Astrocyte (in vitro differentiated cells and primary cell): ENCODE measurements around the gene GALNT2. TPM values are rescaled to one million over a fixed set of nuclear protein-coding genes. Genes with fewer than 3 reads are reported as not detected.

Source experiments
- DNase-seq: peaks from one replicate; pipeline ENCODE4 v3.0.0-alpha.2; 2010; ENCODE audit warnings: low read depth
- FAIRE-seq: peaks from 2 replicates; lab custom pipeline; 2011; peaks lifted over from hg19 to GRCh38; lab: Jason Lieb, UNC
- H2AFZ ChIP-seq: 2 replicates; pipeline ENCODE4 v1.6.0; 2012; ENCODE audit warnings: low read depth, low read length, inconsistent platforms
- H3K27ac ChIP-seq: 2 replicates; pipeline ENCODE4 v1.5.1; 2011; ENCODE audit warnings: low read depth, low read length, inconsistent platforms
- H3K27me3 ChIP-seq: 2 replicates; pipeline ENCODE4 v1.6.0; 2011; ENCODE audit warnings: low read length, inconsistent platforms; ENCODE audit not compliant: insufficient read depth
- H3K36me3 ChIP-seq: 2 replicates; pipeline ENCODE4 v1.5.1; 2011; ENCODE audit warnings: low read length, inconsistent platforms; ENCODE audit not compliant: insufficient read depth
- H3K4me1 ChIP-seq: 2 replicates; pipeline ENCODE4 v1.5.1; 2011; ENCODE audit warnings: low read length, inconsistent platforms; ENCODE audit not compliant: insufficient read depth
- H3K4me2 ChIP-seq: 2 replicates; pipeline ENCODE4 v1.6.0; 2012; ENCODE audit warnings: low read length, inconsistent platforms
- H3K4me3 ChIP-seq: 2 replicates; pipeline ENCODE4 v1.5.1; 2011; ENCODE audit warnings: low read depth, mild to moderate bottlenecking, low read length, inconsistent platforms; ENCODE audit not compliant: insufficient read depth
- H3K79me2 ChIP-seq: 2 replicates; pipeline ENCODE4 v1.6.0; 2012; ENCODE audit warnings: mild to moderate bottlenecking, low read length, inconsistent platforms; ENCODE audit not compliant: insufficient read depth
- H3K9ac ChIP-seq: 2 replicates; pipeline ENCODE4 v1.6.0; 2012; ENCODE audit warnings: mild to moderate bottlenecking, low read length, inconsistent platforms
- H3K9me3 ChIP-seq: 2 replicates; pipeline ENCODE4 v1.5.1; 2012; ENCODE audit warnings: low read depth, mild to moderate bottlenecking, low read length, inconsistent platforms; ENCODE audit not compliant: insufficient read depth
- H4K20me1 ChIP-seq: 2 replicates; pipeline ENCODE4 v1.6.0; 2012; ENCODE audit warnings: low read length, inconsistent platforms; ENCODE audit not compliant: insufficient read depth
- H3K27ac Mint-ChIP-seq: one replicate; pipeline ENCODE4 v1.8.0; 2021; ENCODE audit warnings: mild to moderate bottlenecking, mixed read lengths; ENCODE audit not compliant: unreplicated experiment
- H3K27me3 Mint-ChIP-seq: one replicate; pipeline ENCODE4 v1.8.0; 2021; ENCODE audit warnings: low read depth, mixed read lengths; ENCODE audit not compliant: unreplicated experiment
- H3K36me3 Mint-ChIP-seq: one replicate; pipeline ENCODE4 v1.8.0; 2021; ENCODE audit warnings: low read depth, mixed read lengths; ENCODE audit not compliant: unreplicated experiment
- H3K4me1 Mint-ChIP-seq: one replicate; pipeline ENCODE4 v1.8.0; 2021; ENCODE audit warnings: low read depth, mixed read lengths; ENCODE audit not compliant: unreplicated experiment
- H3K4me3 Mint-ChIP-seq: one replicate; pipeline ENCODE4 v1.8.0; 2021; ENCODE audit warnings: mild to moderate bottlenecking, moderate library complexity, mixed read lengths; ENCODE audit not compliant: unreplicated experiment
- H3K9me3 Mint-ChIP-seq: one replicate; pipeline ENCODE4 v1.8.0; 2021; ENCODE audit warnings: mild to moderate bottlenecking, mixed read lengths; ENCODE audit not compliant: unreplicated experiment
- CTCF ChIP-seq: IDR thresholded peaks from 2 replicates; pipeline ENCODE4 v1.5.1; 2011; ENCODE audit warnings: low read depth, mild to moderate bottlenecking, inconsistent platforms, low read length, moderate library complexity; ENCODE audit not compliant: insufficient read depth
- EZH2 ChIP-seq: IDR thresholded peaks from 2 replicates; pipeline ENCODE4 v1.6.1; 2012; ENCODE audit warnings: mild to moderate bottlenecking, low read length, inconsistent platforms; ENCODE audit not compliant: insufficient read depth
- total RNA-seq: library from RNA; stranded (reverse); gene quantifications from 2 replicates; pipeline ENCODE4 v1.2.1, GENCODE V29; 2021

Gene GALNT2
- total RNA-seq, 1 donor from 2014 or later, result 507 TPM

GRCh38 chr1:230316864-230317745 lies 250.1 kb downstream of the GALNT2 start:
- H3K27me3 Mint-ChIP-seq, result peaks cover 7% of the 10 kb centered on the region
- no peak for FAIRE-seq

GRCh38 chr1:230317823-230318819 lies 251.1 kb downstream of the GALNT2 start:
- H3K27ac Mint-ChIP-seq, result no peak overlapping the region
- H3K4me2 ChIP-seq, result no peak overlapping the region
- FAIRE-seq, result no peak

More at GRCh38 chr1:230316864-230317745, 250.1 kb downstream of the GALNT2 start:
- no peak for TF ChIP-seq EZH2
- TF ChIP-seq CTCF, result no peak
- no peak overlapping the region for H3K27ac ChIP-seq
- peaks cover 6% of the 10 kb centered on the region for H3K27me3 ChIP-seq
- H3K4me1 ChIP-seq, result no peaks in the 10 kb centered on the region
- H3K4me2 ChIP-seq, result no peak overlapping the region
- no peak overlapping the region for H3K4me3 ChIP-seq
- Mint-ChIP-seq H3K9me3 (no peaks in the 10 kb centered on the region), H3K36me3 (peaks cover 15% of the 10 kb centered on the region), H3K27ac (no peak overlapping the region), H3K4me1 (peaks cover 12% of the 10 kb centered on the region), H3K4me3 (no peak overlapping the region)
- no peak overlapping the region for H2AFZ ChIP-seq
- H3K79me2 ChIP-seq, result no peaks in the 10 kb centered on the region
- H3K9me3 ChIP-seq, result no peaks in the 10 kb centered on the region
- DNase-seq, result no peak
- no peak overlapping the region for H3K9ac ChIP-seq
- no peaks in the 10 kb centered on the region for H3K36me3 ChIP-seq
- no peaks in the 10 kb centered on the region for H4K20me1 ChIP-seq

More at GRCh38 chr1:230317823-230318819, 251.1 kb downstream of the GALNT2 start:
- Mint-ChIP-seq H3K4me1 (peaks cover 12% of the 10 kb centered on the region), H3K9me3 (no peaks in the 10 kb centered on the region), H3K4me3 (no peak overlapping the region), H3K27me3 (peaks cover 7% of the 10 kb centered on the region), H3K36me3 (peaks cover 20% of the 10 kb centered on the region)
- H3K9ac ChIP-seq, result no peak overlapping the region
- no peak for TF ChIP-seq EZH2
- TF ChIP-seq CTCF, result no peak
- no peaks in the 10 kb centered on the region for H3K9me3 ChIP-seq
- H3K27ac ChIP-seq, result no peak overlapping the region
- H4K20me1 ChIP-seq, result no peaks in the 10 kb centered on the region
- H3K27me3 ChIP-seq, result peaks cover 6% of the 10 kb centered on the region
- H2AFZ ChIP-seq, result no peak overlapping the region
- no peaks in the 10 kb centered on the region for H3K36me3 ChIP-seq
- no peaks in the 10 kb centered on the region for H3K4me1 ChIP-seq
- DNase-seq, result no peak
- no peaks in the 10 kb centered on the region for H3K79me2 ChIP-seq
- no peak overlapping the region for H3K4me3 ChIP-seq
